ENCODE measurements around the gene HRH1.

DNA sequence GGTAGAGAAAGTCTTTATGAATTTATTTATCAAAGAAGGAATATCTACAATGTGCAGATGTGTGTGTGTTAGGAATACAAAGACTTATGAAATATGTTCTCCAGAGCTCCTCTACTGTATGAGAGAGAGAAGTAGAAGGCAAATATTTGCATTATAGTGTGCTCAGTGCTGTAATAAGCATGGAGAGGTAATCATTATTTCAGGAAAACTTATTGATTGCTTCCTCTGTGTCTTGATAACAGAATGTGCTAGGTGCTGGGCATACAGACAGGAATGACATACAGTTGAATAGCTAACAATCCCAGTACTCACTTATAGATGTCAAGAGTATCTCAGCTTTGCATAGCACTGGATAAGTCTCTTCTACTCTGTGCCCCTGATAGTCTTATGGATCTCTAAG, 148.2 kb downstream of the HRH1 start:
- TF ChIP-seq SP1 (IDR thresholded peaks at IDR 0.05) (no peak), HDGF (IDR thresholded peaks at IDR 0.05; ENCODE audit: borderline replicate concordance) (no peak), ELF4 (IDR thresholded peaks at IDR 0.05) (no peak), FOXM1 (IDR thresholded peaks at IDR 0.05; ENCODE audit: borderline replicate concordance) (no peak), FOXA1 (IDR thresholded peaks at IDR 0.05) (no peak), SUZ12 (IDR thresholded peaks at IDR 0.05) (no peak), CTBP1 (IDR thresholded peaks at IDR 0.05; ENCODE audit: borderline replicate concordance) (no peak), LEF1 (IDR thresholded peaks at IDR 0.05; ENCODE audit: borderline replicate concordance) (no peak), ZNF384 (IDR thresholded peaks at IDR 0.05) (no peak), PKNOX1 (IDR thresholded peaks at IDR 0.05) (no peak), BHLHE40 (IDR thresholded peaks at IDR 0.05; ENCODE audit: borderline replicate concordance) (no peak)

All from HEK293T (cell line).